ENCODE measurements around the gene RNF220. TPM values are rescaled to one million over a fixed set of nuclear protein-coding genes. Genes with fewer than 3 reads are reported as not detected.
A peak's percentile ranks its signal among the peaks of the same experiment; 100 is the strongest.

Gene RNF220
- total RNA-seq, 1 donor from 2014 or later: 25.1 TPM

DNA sequence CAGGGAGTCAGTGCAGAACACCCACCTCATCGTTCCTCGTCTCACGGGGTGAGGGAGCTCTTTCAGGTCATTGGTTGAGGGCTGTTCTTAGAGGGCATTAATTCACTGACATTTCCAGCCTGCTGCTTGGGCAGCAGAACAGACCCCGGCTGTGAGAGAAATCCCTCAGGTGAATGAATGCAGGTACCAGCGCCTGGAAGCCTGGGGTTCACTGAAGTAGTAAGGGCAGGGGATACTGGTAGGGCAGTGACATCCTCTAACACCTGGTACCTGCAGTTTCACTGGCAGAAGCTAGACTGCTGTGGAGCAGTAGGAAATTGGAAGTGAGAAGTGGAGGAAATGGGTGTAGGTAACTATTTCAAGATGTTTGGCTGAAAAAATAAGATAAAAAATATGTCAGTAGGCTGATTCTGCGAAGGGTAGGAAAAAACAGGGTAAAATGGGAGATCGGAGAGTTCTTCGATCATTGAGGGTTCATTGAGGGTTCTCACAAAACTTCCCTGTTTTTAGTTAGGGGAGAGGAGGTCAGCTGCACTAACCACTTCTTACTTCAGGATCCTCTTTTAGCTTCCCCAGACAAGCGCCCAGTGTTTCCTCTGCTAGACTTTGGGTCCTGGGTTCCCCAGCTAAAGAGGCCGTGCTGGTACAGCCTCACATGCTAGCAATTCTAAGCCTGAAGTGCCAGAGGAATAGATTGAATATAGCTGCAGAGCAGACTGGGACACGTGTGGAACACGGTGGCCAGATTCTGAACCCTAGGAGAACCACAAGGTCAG, 55.2 kb downstream of the RNF220 start:
- H3K9me3 ChIP-seq (ENCODE audit: control insufficient read depth in 3 of 3, low read length in 3 of 3): peaks cover 0 to 3% (median 3%) of the 10 kb centered on the region in 3 donors
- no peak overlapping the region for H3K27ac ChIP-seq (ENCODE audit: low read depth, low read length)
- no peak overlapping the region for H3K9ac ChIP-seq (ENCODE audit: low read depth in 1 of 3, low read length in 3 of 3)
- H3K27me3 ChIP-seq (ENCODE audit: control insufficient read depth in 3 of 3, insufficient read depth in 3 of 3, low read length in 3 of 3): peaks cover 3 to 10% (median 8%) of the 10 kb centered on the region in 3 donors
- no peak overlapping the region for H3K4me3 ChIP-seq (ENCODE audit: low read length in 3 of 3)
- no peaks in the 10 kb centered on the region for H3K4me1 ChIP-seq (ENCODE audit: control insufficient read depth in 3 of 3, insufficient read depth in 3 of 3, low read length in 3 of 3)
- H3K36me3 ChIP-seq (ENCODE audit: control insufficient read depth in 3 of 3, insufficient read depth in 3 of 3, low read length in 3 of 3): no peaks in the 10 kb centered on the region

DNA sequence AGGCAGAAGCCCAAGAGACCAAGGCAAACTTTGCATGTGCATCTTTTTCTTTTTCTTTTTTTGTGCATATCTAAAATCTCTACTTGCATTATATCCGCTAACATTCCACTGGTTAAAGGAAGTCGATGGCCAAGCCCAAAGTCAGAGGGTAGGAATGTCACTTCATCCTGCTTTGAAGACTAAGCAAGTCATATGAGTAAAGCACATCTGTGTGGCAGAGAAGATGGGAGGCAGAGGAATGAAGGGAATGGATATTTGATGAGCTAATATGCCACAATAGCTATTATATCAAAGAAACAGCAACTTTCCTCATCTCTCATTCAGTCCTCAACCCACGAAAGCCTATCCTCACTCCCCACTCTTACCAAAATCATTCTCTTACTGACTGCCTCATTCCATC, 59.3 kb downstream of the RNF220 start:
- Histone ChIP-seq H3K4me1 (ENCODE audit: control insufficient read depth in 3 of 3, insufficient read depth in 3 of 3, low read length in 3 of 3) (no peaks in the 10 kb centered on the region), H3K27ac (ENCODE audit: low read depth, low read length) (no peak overlapping the region), H3K9me3 (ENCODE audit: control insufficient read depth in 3 of 3, low read length in 3 of 3) (peaks cover 0 to 5% (median 3%) of the 10 kb centered on the region in 3 donors), H3K27me3 (ENCODE audit: control insufficient read depth in 3 of 3, insufficient read depth in 3 of 3, low read length in 3 of 3) (peaks cover 0 to 7% (median 7%) of the 10 kb centered on the region in 3 donors), H3K36me3 (ENCODE audit: control insufficient read depth in 3 of 3, insufficient read depth in 3 of 3, low read length in 3 of 3) (no peaks in the 10 kb centered on the region), H3K9ac (ENCODE audit: low read depth in 1 of 3, low read length in 3 of 3) (no peak overlapping the region), H3K4me3 (ENCODE audit: low read length in 3 of 3) (no peak overlapping the region)

DNA sequence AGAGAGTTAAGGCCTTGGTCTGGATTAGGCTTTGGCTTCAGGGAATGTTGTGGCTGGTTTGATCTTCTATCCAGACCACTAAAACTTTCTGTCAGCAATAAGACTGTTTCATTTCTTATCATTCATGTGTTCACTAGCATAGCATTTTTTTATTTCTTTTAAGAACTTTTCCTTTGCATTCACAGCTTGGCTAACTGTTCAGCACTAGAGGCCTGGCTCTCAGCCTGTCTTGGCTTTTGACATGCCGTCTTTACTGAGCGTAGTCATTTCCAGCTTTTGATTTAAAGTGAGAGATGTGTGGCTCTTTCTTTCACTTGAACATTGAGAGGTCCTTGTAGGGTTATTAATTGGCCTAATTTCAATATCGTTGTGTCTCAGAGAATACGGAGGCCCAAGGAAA, 62.5 kb downstream of the RNF220 start:
- no peak overlapping the region for H3K9ac ChIP-seq (ENCODE audit: low read depth in 1 of 3, low read length in 3 of 3)
- H3K27me3 ChIP-seq (ENCODE audit: control insufficient read depth in 3 of 3, insufficient read depth in 3 of 3, low read length in 3 of 3): peaks cover 0 to 2% (median 0%) of the 10 kb centered on the region in 3 donors
- H3K36me3 ChIP-seq (ENCODE audit: control insufficient read depth in 3 of 3, insufficient read depth in 3 of 3, low read length in 3 of 3): no peaks in the 10 kb centered on the region
- H3K4me1 ChIP-seq (ENCODE audit: control insufficient read depth in 3 of 3, insufficient read depth in 3 of 3, low read length in 3 of 3): peaks cover 0 to under 1% (median 0%) of the 10 kb centered on the region in 3 donors
- no peak overlapping the region for H3K4me3 ChIP-seq (ENCODE audit: low read length in 3 of 3)
- peaks cover 0 to 5% (median 3%) of the 10 kb centered on the region in 3 donors for H3K9me3 ChIP-seq (ENCODE audit: control insufficient read depth in 3 of 3, low read length in 3 of 3)
- no peak overlapping the region for H3K27ac ChIP-seq (ENCODE audit: low read depth, low read length)

DNA sequence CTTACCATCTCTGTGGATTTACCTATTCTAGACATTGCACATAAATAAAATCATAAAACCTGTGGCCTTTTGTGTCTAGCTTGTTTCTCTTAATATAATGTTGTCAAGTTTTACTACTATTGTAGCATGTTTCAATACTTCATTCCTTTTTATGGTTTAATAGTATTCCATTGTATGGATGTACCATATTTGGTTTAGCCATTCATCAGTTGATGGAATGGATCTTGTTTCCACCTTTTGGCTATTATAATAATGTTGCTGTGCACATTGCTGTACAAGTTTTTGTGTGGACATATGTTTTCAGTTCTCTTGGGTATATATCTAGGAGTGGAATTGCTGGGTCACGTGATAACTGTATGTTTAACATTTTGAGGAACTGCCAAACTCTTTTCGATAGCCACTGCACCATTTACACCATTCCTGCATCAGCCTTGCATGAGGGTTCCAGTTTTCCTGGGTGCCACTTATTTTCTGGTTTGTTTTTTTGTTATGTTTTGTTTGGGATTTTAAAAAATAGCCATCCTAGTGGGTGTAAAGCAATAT, 66.9 kb downstream of the RNF220 start:
- H3K9ac ChIP-seq (ENCODE audit: low read depth in 1 of 3, low read length in 3 of 3): no peak overlapping the region
- H3K36me3 ChIP-seq (ENCODE audit: control insufficient read depth in 3 of 3, insufficient read depth in 3 of 3, low read length in 3 of 3): no peaks in the 10 kb centered on the region
- H3K9me3 ChIP-seq (ENCODE audit: control insufficient read depth in 3 of 3, low read length in 3 of 3): no peaks in the 10 kb centered on the region
- H3K27ac ChIP-seq (ENCODE audit: low read depth, low read length): no peak overlapping the region
- no peak overlapping the region for H3K4me3 ChIP-seq (ENCODE audit: low read length in 3 of 3)
- peaks cover 0 to 4% (median 0%) of the 10 kb centered on the region in 3 donors for H3K27me3 ChIP-seq (ENCODE audit: control insufficient read depth in 3 of 3, insufficient read depth in 3 of 3, low read length in 3 of 3)
- peaks cover 3 to 5% (median 4%) of the 10 kb centered on the region in 3 donors for H3K4me1 ChIP-seq (ENCODE audit: control insufficient read depth in 3 of 3, insufficient read depth in 3 of 3, low read length in 3 of 3)

DNA sequence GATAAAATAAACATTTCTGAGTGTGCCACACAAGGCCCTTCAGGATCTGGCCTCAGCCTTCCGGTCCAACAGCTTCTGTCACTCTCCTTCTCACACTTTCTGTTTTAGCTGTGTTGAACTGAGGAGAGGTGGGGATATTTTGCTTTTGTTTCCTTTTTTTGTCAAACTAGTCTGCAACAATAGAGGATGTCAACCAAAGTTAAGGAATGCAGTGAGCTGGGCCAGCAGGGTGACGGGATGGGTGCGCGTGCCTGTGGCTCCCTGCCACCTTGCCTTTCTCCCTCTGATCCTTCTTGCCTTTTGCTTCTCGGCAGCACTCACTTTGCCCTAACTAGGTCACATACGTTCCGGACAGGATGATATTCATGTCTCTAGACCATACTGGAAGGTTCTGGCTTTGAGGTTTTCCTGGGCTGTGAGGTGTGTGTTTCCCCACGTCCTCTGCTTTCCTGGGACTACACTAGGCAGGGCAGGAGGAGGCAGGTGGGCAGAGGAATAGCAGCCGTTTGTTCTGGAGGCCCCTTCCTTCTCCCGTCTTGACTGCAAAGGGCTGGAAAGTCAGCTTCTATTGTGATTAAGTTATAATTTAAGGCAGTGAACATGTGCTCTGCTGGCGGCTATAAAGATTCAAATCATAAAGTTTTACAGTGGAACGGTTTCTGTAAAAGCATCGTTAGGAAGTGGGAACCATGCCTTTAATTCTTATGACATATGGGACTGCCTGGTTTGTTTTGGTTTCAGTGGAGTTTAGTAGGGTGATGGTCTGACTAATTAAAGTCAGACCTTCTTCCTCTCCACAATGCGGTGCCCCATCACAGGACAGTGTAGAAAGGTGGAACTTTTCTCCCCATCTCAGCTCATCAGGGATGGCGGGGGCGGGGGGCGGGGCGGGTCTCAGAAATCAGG, 67.8 kb downstream of the RNF220 start:
- no peak overlapping the region for H3K27ac ChIP-seq (ENCODE audit: low read depth, low read length)
- H3K27me3 ChIP-seq (ENCODE audit: control insufficient read depth in 3 of 3, insufficient read depth in 3 of 3, low read length in 3 of 3): peaks cover 0 to 4% (median 0%) of the 10 kb centered on the region in 3 donors
- no peaks in the 10 kb centered on the region for H3K36me3 ChIP-seq (ENCODE audit: control insufficient read depth in 3 of 3, insufficient read depth in 3 of 3, low read length in 3 of 3)
- H3K9me3 ChIP-seq (ENCODE audit: control insufficient read depth in 3 of 3, low read length in 3 of 3): no peaks in the 10 kb centered on the region
- peaks cover 3 to 5% (median 4%) of the 10 kb centered on the region in 3 donors for H3K4me1 ChIP-seq (ENCODE audit: control insufficient read depth in 3 of 3, insufficient read depth in 3 of 3, low read length in 3 of 3)
- no peak overlapping the region for H3K9ac ChIP-seq (ENCODE audit: low read depth in 1 of 3, low read length in 3 of 3)
- H3K4me3 ChIP-seq (ENCODE audit: low read length in 3 of 3): peak overlapping the region in 1 of 3 donors; percentile 57

DNA sequence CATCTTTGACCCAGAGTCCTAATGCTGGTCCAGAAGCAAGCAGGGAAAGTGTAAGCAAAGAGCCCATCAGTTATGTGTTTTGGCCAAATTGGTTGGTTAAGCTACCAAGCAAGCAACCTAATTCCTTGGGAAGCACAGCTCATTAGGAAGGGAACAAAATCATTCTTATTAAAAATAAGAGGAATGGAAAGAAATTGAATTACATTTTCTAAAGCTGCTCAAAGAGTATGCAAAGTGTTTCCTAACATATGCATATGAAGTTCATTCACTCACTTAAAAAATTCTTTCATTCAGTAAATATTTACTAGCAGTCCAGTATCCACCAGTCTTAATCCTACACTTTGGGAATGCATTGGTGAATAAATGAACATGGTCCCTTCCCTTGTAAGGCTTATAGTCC, 71.8 kb downstream of the RNF220 start:
- no peaks in the 10 kb centered on the region for H3K9me3 ChIP-seq (ENCODE audit: control insufficient read depth in 3 of 3, low read length in 3 of 3)
- H3K27me3 ChIP-seq (ENCODE audit: control insufficient read depth in 3 of 3, insufficient read depth in 3 of 3, low read length in 3 of 3): peaks cover 0 to 7% (median 0%) of the 10 kb centered on the region in 3 donors
- H3K36me3 ChIP-seq (ENCODE audit: control insufficient read depth in 3 of 3, insufficient read depth in 3 of 3, low read length in 3 of 3): no peaks in the 10 kb centered on the region
- no peak overlapping the region for H3K9ac ChIP-seq (ENCODE audit: low read depth in 1 of 3, low read length in 3 of 3)
- peaks cover 3 to 5% (median 4%) of the 10 kb centered on the region in 3 donors for H3K4me1 ChIP-seq (ENCODE audit: control insufficient read depth in 3 of 3, insufficient read depth in 3 of 3, low read length in 3 of 3)
- H3K27ac ChIP-seq (ENCODE audit: low read depth, low read length): no peak overlapping the region
- no peak overlapping the region for H3K4me3 ChIP-seq (ENCODE audit: low read length in 3 of 3)

DNA sequence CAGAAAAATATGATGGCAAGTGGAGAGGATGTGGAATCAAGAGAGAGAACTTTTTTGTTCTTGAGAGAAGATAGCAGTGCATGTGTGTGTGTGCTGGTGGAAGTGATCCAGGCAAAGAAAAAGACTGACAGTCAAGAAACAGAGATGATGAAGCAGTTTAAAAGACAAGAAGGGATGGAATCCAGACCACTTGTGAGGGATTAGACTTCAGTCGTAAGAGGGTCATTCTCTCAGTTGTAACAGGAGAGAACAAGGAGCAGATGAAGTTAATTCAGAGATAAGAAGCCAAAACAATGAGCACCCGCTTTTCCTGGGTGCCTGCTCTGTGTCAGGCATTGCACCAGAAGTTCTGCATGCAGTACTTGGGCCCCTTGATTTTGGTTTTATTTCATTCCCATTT, 76.6 kb downstream of the RNF220 start:
- peaks cover 4 to 7% (median 7%) of the 10 kb centered on the region in 3 donors for H3K4me1 ChIP-seq (ENCODE audit: control insufficient read depth in 3 of 3, insufficient read depth in 3 of 3, low read length in 3 of 3)
- H3K9me3 ChIP-seq (ENCODE audit: control insufficient read depth in 3 of 3, low read length in 3 of 3): no peaks in the 10 kb centered on the region
- no peak overlapping the region for H3K27ac ChIP-seq (ENCODE audit: low read depth, low read length)
- no peak overlapping the region for H3K9ac ChIP-seq (ENCODE audit: low read depth in 1 of 3, low read length in 3 of 3)
- peaks cover 0 to 6% (median 3%) of the 10 kb centered on the region in 3 donors for H3K27me3 ChIP-seq (ENCODE audit: control insufficient read depth in 3 of 3, insufficient read depth in 3 of 3, low read length in 3 of 3)
- H3K4me3 ChIP-seq (ENCODE audit: low read length in 3 of 3): no peak overlapping the region
- H3K36me3 ChIP-seq (ENCODE audit: control insufficient read depth in 3 of 3, insufficient read depth in 3 of 3, low read length in 3 of 3): no peaks in the 10 kb centered on the region

DNA sequence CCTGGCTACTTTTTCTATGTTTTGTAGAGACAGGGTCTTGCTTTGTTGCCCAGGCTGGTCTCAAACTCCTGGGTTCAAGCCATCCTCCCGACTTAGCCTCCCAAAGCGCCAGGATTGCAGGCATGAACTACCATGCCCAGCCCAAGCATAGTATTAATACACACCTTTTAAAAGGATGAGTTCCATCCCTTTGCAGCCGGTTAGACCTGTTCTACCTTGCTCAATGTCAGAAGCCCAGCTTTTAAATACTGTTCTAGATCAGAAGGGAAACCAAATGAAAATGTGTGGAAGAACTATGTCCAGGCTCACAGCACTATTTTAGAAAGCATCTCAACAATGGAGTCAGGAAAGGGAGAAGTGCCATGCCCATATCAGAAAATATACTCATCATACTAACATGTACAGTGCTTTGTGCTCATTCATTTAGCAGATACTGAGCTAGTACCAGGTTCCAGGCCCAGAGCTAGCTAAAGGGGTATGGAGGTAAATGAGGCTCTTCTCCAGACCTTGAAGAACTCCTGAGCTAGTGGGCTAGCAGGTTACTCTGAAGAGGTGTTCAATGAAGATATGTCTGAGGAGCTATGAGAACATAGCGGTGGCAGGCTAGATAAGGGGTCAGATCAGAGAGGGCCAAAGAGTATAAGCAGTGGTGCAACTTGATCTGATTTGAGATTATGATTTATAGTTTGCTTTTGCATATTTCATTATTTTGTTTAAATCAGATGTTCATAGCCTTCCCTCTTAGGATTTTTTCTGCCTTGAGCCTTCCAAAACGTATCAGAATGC, 78.2 kb downstream of the RNF220 start:
- peaks cover 4 to 7% (median 7%) of the 10 kb centered on the region in 3 donors for H3K4me1 ChIP-seq (ENCODE audit: control insufficient read depth in 3 of 3, insufficient read depth in 3 of 3, low read length in 3 of 3)
- no peak overlapping the region for H3K4me3 ChIP-seq (ENCODE audit: low read length in 3 of 3)
- no peaks in the 10 kb centered on the region for H3K36me3 ChIP-seq (ENCODE audit: control insufficient read depth in 3 of 3, insufficient read depth in 3 of 3, low read length in 3 of 3)
- peak overlapping the region in 1 of 3 donors; percentile 23 for H3K9ac ChIP-seq (ENCODE audit: low read depth in 1 of 3, low read length in 3 of 3)
- no peaks in the 10 kb centered on the region for H3K9me3 ChIP-seq (ENCODE audit: control insufficient read depth in 3 of 3, low read length in 3 of 3)
- H3K27ac ChIP-seq (ENCODE audit: low read depth, low read length): no peak overlapping the region
- H3K27me3 ChIP-seq (ENCODE audit: control insufficient read depth in 3 of 3, insufficient read depth in 3 of 3, low read length in 3 of 3): peaks cover 0 to 6% (median 3%) of the 10 kb centered on the region in 3 donors

DNA sequence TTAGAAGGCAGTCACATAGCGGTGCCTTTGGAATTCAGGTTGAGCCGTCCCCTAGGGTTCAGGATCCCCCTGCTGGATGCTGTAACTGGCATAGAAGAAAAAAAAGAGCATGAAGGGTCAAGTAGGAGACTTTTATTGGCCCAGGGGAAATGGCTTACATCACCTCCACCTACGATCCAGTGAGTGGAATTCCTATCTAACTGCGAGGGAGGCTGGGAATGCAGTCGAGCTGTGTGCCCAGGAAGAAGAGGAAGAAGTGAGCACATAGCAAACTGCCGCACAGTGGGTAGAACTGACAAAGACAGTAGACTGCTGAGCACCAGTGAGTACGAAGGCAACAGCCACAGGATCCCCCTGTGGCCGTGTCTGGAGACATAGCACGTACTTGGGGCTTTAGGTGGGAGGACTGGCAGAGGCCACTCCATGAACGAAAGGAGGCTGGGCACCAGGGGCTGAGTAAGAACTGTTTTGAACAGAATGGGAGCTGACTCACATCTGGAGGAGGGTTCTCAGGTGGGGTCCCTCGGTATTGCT, 79.2 kb downstream of the RNF220 start:
- no peak overlapping the region for H3K27ac ChIP-seq (ENCODE audit: low read depth, low read length)

More for the DNA sequence above, 79.2 kb downstream of the RNF220 start:
- Histone ChIP-seq H3K4me3 (ENCODE audit: low read length in 3 of 3) (no peak overlapping the region), H3K36me3 (ENCODE audit: control insufficient read depth in 3 of 3, insufficient read depth in 3 of 3, low read length in 3 of 3) (no peaks in the 10 kb centered on the region), H3K4me1 (ENCODE audit: control insufficient read depth in 3 of 3, insufficient read depth in 3 of 3, low read length in 3 of 3) (peaks cover 4 to 7% (median 7%) of the 10 kb centered on the region in 3 donors), H3K27me3 (ENCODE audit: control insufficient read depth in 3 of 3, insufficient read depth in 3 of 3, low read length in 3 of 3) (peaks cover 0 to 6% (median 3%) of the 10 kb centered on the region in 3 donors), H3K9ac (ENCODE audit: low read depth in 1 of 3, low read length in 3 of 3) (no peak overlapping the region), H3K9me3 (ENCODE audit: control insufficient read depth in 3 of 3, low read length in 3 of 3) (no peaks in the 10 kb centered on the region)
